Esophagus muscularis mucosa (tissue), 4 donors: ENCODE results near the gene ELFN1.

Experiments
- CTCF ChIP-seq, 3 experiments: fragments of 200-600 bp in 2 of 3; fragments of 450-650 bp in 1 of 3; sonication (generic) in 2 of 3; IDR thresholded peaks; one replicate each; pipeline ENCODE4 v1.5.1; 2017 to 2019; ENCODE audit warnings: antibody characterized with exemption in 3 of 3, mild to moderate bottlenecking in 2 of 3, moderate library complexity in 1 of 3
- EP300 ChIP-seq: sonication (generic); formaldehyde crosslinking; IDR thresholded peaks from one replicate; pipeline ENCODE4 v1.6.1; 2017; ENCODE audit warnings: antibody characterized with exemption
- POLR2AphosphoS5 ChIP-seq, 2 donors: sonication (generic); formaldehyde crosslinking; IDR thresholded peaks; one replicate each; pipeline ENCODE4 v1.6.1; 2017; ENCODE audit warnings: antibody characterized with exemption in 2 of 2

GRCh38 chr7:1706721-1707613 lies 36.9 kb downstream of the ELFN1 start:
- TF ChIP-seq EP300 (no peak), CTCF (IDR thresholded peaks at IDR 0.05) (no peak), POLR2AphosphoS5 (IDR thresholded peaks at IDR 0.05) (no peak)
